ENCODE data around the gene SMPD4.
"Not testable (repeated sequence)": the region's sequence is repeated elsewhere in the genome, so short reads cannot be mapped to it uniquely, and the experiment has no call there.

The SMPD4 gene

DNA sequence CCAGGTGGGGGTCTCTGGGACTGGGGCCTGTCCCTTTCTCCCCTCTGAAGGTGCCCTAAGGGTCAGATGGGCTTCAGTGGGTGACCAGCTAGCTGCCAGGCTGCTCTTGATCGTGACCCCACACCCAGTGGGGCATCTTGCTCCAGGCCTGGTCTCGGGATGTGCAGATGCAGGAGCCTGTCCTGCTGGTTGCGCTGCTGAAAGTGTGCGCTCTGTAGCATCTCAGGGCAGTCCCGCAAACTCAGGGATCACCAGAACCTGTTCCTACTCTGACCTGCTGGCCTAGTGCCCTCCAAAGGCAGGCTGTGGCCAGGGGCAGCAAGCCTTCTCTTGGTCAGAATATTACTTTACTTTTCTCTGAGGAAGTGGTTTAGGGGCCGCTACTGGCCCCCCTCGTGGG is 40.9 kb downstream of the SMPD4 start:
- not testable (repeated sequence) for H3K4me3 ChIP-seq (ENCODE audit: low read length); H3K27me3 ChIP-seq (ENCODE audit: low read depth, low read length); H3K4me1 ChIP-seq (ENCODE audit: low read length); H2AFZ ChIP-seq (ENCODE audit: low read depth, low read length); H3K4me2 ChIP-seq (ENCODE audit: low read length); H3K27ac ChIP-seq (ENCODE audit: low read length); H3K36me3 ChIP-seq (replicated peaks; ENCODE audit: low read depth, low read length); H3K9me3 ChIP-seq (ENCODE audit: insufficient read depth, low read length); H3K9ac ChIP-seq (ENCODE audit: low read length); H3K79me2 ChIP-seq (ENCODE audit: low read length); H4K20me1 ChIP-seq (ENCODE audit: insufficient read depth, low read length)

DNA sequence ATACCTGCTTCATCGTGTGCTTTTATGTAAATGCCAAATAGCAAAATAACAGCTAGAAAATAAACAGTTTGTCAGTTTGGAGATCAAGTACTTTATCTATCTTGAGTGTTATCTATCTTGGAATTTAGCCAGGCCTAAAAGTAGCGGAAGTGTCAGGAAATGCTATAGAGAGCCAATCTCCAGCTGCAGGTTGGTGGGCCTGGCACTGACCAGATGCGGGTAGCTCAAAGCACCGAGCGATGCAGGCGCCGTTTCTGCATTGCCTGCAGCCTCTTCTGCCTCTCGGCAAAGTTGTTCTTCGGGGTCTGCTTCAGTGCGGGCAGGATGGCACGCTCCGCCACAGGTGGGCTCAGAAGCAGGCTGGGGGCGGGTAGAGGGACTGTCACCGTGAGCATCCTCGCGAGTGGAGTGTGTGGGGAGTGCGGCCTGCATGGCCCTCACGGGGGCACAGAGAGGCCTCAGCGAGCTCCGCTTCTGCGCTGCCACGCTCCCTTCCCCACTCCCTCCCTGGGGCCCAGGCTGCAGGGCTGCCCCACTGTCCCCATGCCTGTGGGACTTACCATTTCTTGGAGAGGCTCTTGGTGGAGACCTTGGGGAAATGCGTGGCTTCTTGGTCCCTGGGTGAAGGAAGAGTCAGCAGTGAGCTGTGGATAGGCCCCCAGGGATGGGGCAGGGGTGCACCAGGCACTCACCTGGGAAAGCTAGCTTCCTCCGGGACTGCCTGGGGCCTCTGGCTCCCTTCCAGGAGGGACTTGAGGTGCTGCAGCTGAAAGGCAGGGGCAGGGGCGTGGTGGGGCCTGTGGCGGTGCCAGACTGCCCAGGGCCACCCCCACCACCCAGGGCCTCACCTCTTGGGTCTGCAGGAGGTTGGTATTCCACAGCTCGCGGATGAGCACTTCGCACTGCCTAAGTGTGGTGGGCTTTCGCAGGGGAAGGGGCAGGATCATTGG is 41.8 kb downstream of the SMPD4 start:
- not testable (repeated sequence) for H3K36me3 ChIP-seq (replicated peaks; ENCODE audit: low read depth, low read length); H3K79me2 ChIP-seq (ENCODE audit: low read length); H3K4me3 ChIP-seq (ENCODE audit: low read length); H3K9me3 ChIP-seq (ENCODE audit: insufficient read depth, low read length); H2AFZ ChIP-seq (ENCODE audit: low read depth, low read length); H3K9ac ChIP-seq (ENCODE audit: low read length); H3K27me3 ChIP-seq (ENCODE audit: low read depth, low read length); H4K20me1 ChIP-seq (ENCODE audit: insufficient read depth, low read length); H3K4me1 ChIP-seq (ENCODE audit: low read length); H3K27ac ChIP-seq (ENCODE audit: low read length); H3K4me2 ChIP-seq (ENCODE audit: low read length)

DNA sequence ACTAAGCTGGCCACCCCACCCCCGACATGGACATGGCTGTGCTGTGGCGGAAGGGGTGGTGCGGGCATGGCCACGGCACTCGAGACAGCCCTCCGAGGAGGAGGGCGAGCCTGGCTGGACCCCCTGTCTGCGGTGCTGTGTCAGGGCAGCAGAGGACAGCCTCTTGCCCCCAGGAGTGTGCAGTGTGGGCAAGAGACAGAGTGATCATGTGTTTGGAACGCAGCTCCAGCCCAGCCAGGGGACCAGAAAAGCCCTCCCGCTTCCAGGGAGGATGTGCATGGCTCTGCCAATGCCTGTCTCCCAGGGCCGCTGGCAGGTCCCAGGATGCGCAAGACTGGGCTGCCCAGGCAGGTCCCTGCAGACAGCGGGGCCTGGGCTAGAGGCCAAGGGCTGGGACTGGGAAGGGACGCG is 42.6 kb downstream of the SMPD4 start:
- not testable (repeated sequence) for H3K4me3 ChIP-seq (ENCODE audit: low read length); H3K27me3 ChIP-seq (ENCODE audit: low read depth, low read length); H3K4me1 ChIP-seq (ENCODE audit: low read length); H3K4me2 ChIP-seq (ENCODE audit: low read length); H3K27ac ChIP-seq (ENCODE audit: low read length); H3K9ac ChIP-seq (ENCODE audit: low read length); H2AFZ ChIP-seq (ENCODE audit: low read depth, low read length); H4K20me1 ChIP-seq (ENCODE audit: insufficient read depth, low read length); H3K9me3 ChIP-seq (ENCODE audit: insufficient read depth, low read length); H3K79me2 ChIP-seq (ENCODE audit: low read length); H3K36me3 ChIP-seq (replicated peaks; ENCODE audit: low read depth, low read length)

DNA sequence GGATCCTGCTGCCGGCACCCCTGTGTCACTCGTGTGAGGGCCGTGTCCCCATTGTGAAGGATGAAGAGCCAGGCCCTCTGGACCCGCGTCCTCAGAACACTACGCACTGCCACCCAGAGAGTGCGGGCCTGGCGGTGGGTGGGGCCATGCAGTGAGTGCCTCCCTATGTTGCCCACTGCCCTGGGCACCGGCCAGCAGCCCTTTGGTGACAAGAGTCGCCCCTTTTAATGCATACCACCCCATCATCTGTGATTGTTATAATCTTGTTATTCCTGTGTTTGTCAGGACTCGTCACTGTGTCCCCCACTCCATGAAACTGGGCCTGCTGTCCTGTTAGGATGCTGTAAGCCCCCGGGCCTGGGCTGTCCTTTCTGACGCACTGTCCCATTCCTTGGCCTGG is 43.1 kb downstream of the SMPD4 start:
- H3K4me1 ChIP-seq (ENCODE audit: low read length); H3K4me2 ChIP-seq (ENCODE audit: low read length); H3K27ac ChIP-seq (ENCODE audit: low read length): not testable (repeated sequence)

DNA sequence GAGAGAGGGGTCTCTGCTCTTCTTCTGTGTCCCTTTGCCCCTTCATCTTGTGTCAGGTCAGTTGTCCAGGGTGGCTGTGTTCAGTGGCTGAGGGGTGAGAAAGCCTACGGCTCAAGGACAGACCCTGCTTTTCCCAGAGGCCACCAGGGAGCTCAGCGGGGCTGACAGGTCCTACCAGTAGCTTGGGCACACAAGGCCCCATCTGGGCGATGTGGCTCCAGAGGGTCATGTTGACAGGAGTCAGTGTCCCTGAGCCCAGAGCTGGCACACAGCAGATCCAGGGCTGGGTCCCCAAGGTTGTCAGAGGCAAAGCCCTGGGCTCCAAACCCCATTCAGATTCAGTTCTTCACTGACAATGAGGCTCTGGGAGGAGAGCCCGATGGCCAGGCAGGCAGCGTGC is 44.3 kb downstream of the SMPD4 start:
- not testable (repeated sequence) for H3K4me1 ChIP-seq (ENCODE audit: low read length); H3K27me3 ChIP-seq (ENCODE audit: low read depth, low read length); H2AFZ ChIP-seq (ENCODE audit: low read depth, low read length); H4K20me1 ChIP-seq (ENCODE audit: insufficient read depth, low read length); H3K36me3 ChIP-seq (replicated peaks; ENCODE audit: low read depth, low read length); H3K27ac ChIP-seq (ENCODE audit: low read length); H3K4me2 ChIP-seq (ENCODE audit: low read length); H3K4me3 ChIP-seq (ENCODE audit: low read length); H3K79me2 ChIP-seq (ENCODE audit: low read length); H3K9ac ChIP-seq (ENCODE audit: low read length); H3K9me3 ChIP-seq (ENCODE audit: insufficient read depth, low read length)

More for the DNA sequence above, 43.1 kb downstream of the SMPD4 start:
- not testable (repeated sequence) for H3K27me3 ChIP-seq (ENCODE audit: low read depth, low read length); H3K36me3 ChIP-seq (replicated peaks; ENCODE audit: low read depth, low read length); H3K79me2 ChIP-seq (ENCODE audit: low read length); H3K9ac ChIP-seq (ENCODE audit: low read length); H4K20me1 ChIP-seq (ENCODE audit: insufficient read depth, low read length); H3K4me3 ChIP-seq (ENCODE audit: low read length); H2AFZ ChIP-seq (ENCODE audit: low read depth, low read length); H3K9me3 ChIP-seq (ENCODE audit: insufficient read depth, low read length)

DNA sequence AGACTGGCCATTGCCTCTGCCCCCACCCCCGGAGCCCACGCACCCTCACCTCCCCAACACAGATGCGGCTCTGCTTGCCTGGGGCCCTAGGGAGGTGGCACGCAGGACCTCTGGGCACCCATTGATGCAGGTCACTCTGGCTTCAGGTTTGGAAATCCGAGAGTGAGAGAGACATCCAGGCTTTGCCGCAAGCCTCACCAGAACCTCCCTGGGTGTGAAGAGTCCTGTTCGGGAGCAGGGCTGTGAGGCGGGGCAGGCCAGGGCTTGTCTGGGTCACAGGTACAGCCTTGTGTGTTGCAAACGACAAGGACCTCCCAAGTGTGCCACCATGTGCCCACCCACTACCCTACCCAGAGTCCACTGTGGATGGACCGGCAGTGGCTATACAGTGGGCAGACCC is 44.9 kb downstream of the SMPD4 start:
- H3K27me3 ChIP-seq (ENCODE audit: low read depth, low read length); H3K9ac ChIP-seq (ENCODE audit: low read length); H3K79me2 ChIP-seq (ENCODE audit: low read length); H3K4me2 ChIP-seq (ENCODE audit: low read length); H3K4me1 ChIP-seq (ENCODE audit: low read length); H2AFZ ChIP-seq (ENCODE audit: low read depth, low read length); H3K4me3 ChIP-seq (ENCODE audit: low read length); H4K20me1 ChIP-seq (ENCODE audit: insufficient read depth, low read length); H3K27ac ChIP-seq (ENCODE audit: low read length); H3K9me3 ChIP-seq (ENCODE audit: insufficient read depth, low read length); H3K36me3 ChIP-seq (replicated peaks; ENCODE audit: low read depth, low read length): not testable (repeated sequence)
